M059J (cell line): ENCODE results near the gene PXYLP1. TPM values are rescaled to one million over a fixed set of nuclear protein-coding genes. Genes with fewer than 3 reads are reported as not detected.

ENCODE experiments used
- DNase-seq: peaks from one replicate; pipeline ENCODE4 v3.0.0-alpha.2; 2012; ENCODE audit warnings: low read depth
- total RNA-seq: library from RNA; depleted of rRNA; stranded (reverse); fragments of >200 nt; shearing (Covaris generic); gene quantifications from 2 replicates; pipeline ENCODE4 v1.2.3, GENCODE V29; 2014

Gene PXYLP1
- total RNA-seq, 1 experiment from 2014 or later = 17.7 TPM

GRCh38 chr3:141272906-141273662 lies 41.5 kb downstream of the PXYLP1 start:
- DNase-seq = no peak

- DNase-seq = peak; percentile 59
These were observed 42.2 kb downstream of the PXYLP1 start for GRCh38 chr3:141273700-141274410.

GRCh38 chr3:141274411-141275031 lies 42.9 kb downstream of the PXYLP1 start:
- no peak for DNase-seq

GRCh38 chr3:141275032-141275422 lies 43.4 kb downstream of the PXYLP1 start:
- DNase-seq = peak; percentile 97

- peak; percentile 82 for DNase-seq
These were observed 43.9 kb downstream of the PXYLP1 start for GRCh38 chr3:141275511-141275910.

GRCh38 chr3:141275973-141276372 lies 44.3 kb downstream of the PXYLP1 start:
- DNase-seq = peak; percentile 77

- no peak for DNase-seq
These were observed 44.8 kb downstream of the PXYLP1 start for GRCh38 chr3:141276398-141276797.

GRCh38 chr3:141277451-141277850 lies 45.8 kb downstream of the PXYLP1 start:
- DNase-seq = no peak

- DNase-seq = peak; percentile 48
These were observed 46.8 kb downstream of the PXYLP1 start for GRCh38 chr3:141278196-141279076.

GRCh38 chr3:141279077-141279967 lies 47.7 kb downstream of the PXYLP1 start:
- peak; percentile 46 for DNase-seq

- DNase-seq = peak; percentile 86
These were observed 48.5 kb downstream of the PXYLP1 start for GRCh38 chr3:141280086-141280485.

- DNase-seq = peak; percentile 74
These were observed 49.1 kb downstream of the PXYLP1 start for GRCh38 chr3:141280690-141281089.

GRCh38 chr3:141285570-141285969 lies 53.9 kb downstream of the PXYLP1 start:
- no peak for DNase-seq

GRCh38 chr3:141286856-141287255 lies 55.2 kb downstream of the PXYLP1 start:
- no peak for DNase-seq

GRCh38 chr3:141287326-141287725 lies 55.7 kb downstream of the PXYLP1 start:
- no peak for DNase-seq

- DNase-seq = no peak
These were observed 56.8 kb downstream of the PXYLP1 start for GRCh38 chr3:141288336-141288990.

GRCh38 chr3:141289228-141289772 lies 57.7 kb downstream of the PXYLP1 start:
- no peak for DNase-seq

- DNase-seq = no peak
These were observed 60.1 kb downstream of the PXYLP1 start for GRCh38 chr3:141291559-141292355.
